ENCODE measurements around the gene USP33. TPM values are rescaled to one million over a fixed set of nuclear protein-coding genes. Genes with fewer than 3 reads are reported as not detected.
"Not testable (repeated sequence)": the region's sequence is repeated elsewhere in the genome, so short reads cannot be mapped to it uniquely, and the experiment has no call there.

The USP33 gene
- polyA plus RNA-seq, 2 of the 4 experiments (the other 2 are of a cell fraction): 22.9 to 49.5 TPM

- no peak for TF ChIP-seq JUN (IDR thresholded peaks at IDR 0.05)
- no peak for TF ChIP-seq ZFP36 (IDR thresholded peaks at IDR 0.05; ENCODE audit: borderline replicate concordance, partially characterized antibody)
- TF ChIP-seq EHMT2 (IDR thresholded peaks at IDR 0.05; ENCODE audit: low read depth): no peak
- no peak for TF ChIP-seq PBX3 (IDR thresholded peaks at IDR 0.05)
- no peak for TF ChIP-seq CTCF (IDR thresholded peaks at IDR 0.05)
- TF ChIP-seq ATOH8 (CRISPR knock-in tag; IDR thresholded peaks at IDR 0.05; ENCODE audit: low read depth): no peak
- no peak for TF ChIP-seq ZNF302 (CRISPR knock-in tag; IDR thresholded peaks at IDR 0.05)
- no peak for TF ChIP-seq RNF2 (IDR thresholded peaks at IDR 0.05; ENCODE audit: borderline replicate concordance, low read depth)
- TF ChIP-seq TFCP2L1 (CRISPR knock-in tag; IDR thresholded peaks at IDR 0.05): no peak
- TF ChIP-seq SMC3 (IDR thresholded peaks at IDR 0.05): no peak
- no peak for TF ChIP-seq RAD21 (conservative IDR thresholded peaks at IDR 0.05 in 1 of 2, IDR thresholded peaks at IDR 0.05 in 1 of 2)
- no peak for TF ChIP-seq FOSL2 (IDR thresholded peaks at IDR 0.05)
- TF ChIP-seq FOSL2 (CRISPR knock-in tag; IDR thresholded peaks at IDR 0.05): no peak
- no peak for TF ChIP-seq HOXB13 (CRISPR knock-in tag; IDR thresholded peaks at IDR 0.05; ENCODE audit: low read depth)
- no peak for TF ChIP-seq EP300 (IDR thresholded peaks at IDR 0.05)
- TF ChIP-seq RCOR1 (IDR thresholded peaks at IDR 0.05; ENCODE audit: low read depth, low read length): no peak
- TF ChIP-seq USF2 (IDR thresholded peaks at IDR 0.05): no peak
- TF ChIP-seq MAZ (IDR thresholded peaks at IDR 0.05; ENCODE audit: borderline replicate concordance, low read depth, low read length): no peak
- TF ChIP-seq FOSB (CRISPR knock-in tag; IDR thresholded peaks at IDR 0.05): no peak
- no peak for TF ChIP-seq TP53 (CRISPR knock-in tag; IDR thresholded peaks at IDR 0.05)
- WGBS (ENCODE audit: missing lambda C conversion rate): 78% methylated on average over 1 of the region's 1 CpG
- H3K4me3 ChIP-seq: no peak overlapping the region
- POLR2A ChIA-PET: no interaction called here
- DNase-seq (ENCODE audit: low read depth in 1 of 2, low spot score in 1 of 2) (no peak), ATAC-seq (no peak), FAIRE-seq (no peak)
- CTCF ChIA-PET: no interaction called here
- peaks cover 17% of the 10 kb centered on the region for H3K4me1 ChIP-seq
- no peak overlapping the region for H3K27ac ChIP-seq
- no peak overlapping the region; the same call in 2 of the 3 replicates for H3K4me2 ChIP-seq
- no peaks in the 10 kb centered on the region for H3K9me3 ChIP-seq
These were observed 3.4 kb downstream of the USP33 start for GRCh38 chr1:77756052-77756754.

- POLR2A ChIA-PET; H3K4me3 ChIP-seq; H3K4me2 ChIP-seq; ATAC-seq; CTCF ChIA-PET; DNase-seq (ENCODE audit: low read depth in 1 of 2, low spot score in 1 of 2); H3K9me3 ChIP-seq; H3K4me1 ChIP-seq; H3K27ac ChIP-seq; FAIRE-seq: not testable (repeated sequence)
- WGBS (ENCODE audit: missing lambda C conversion rate): 96% methylated on average over 4 of the region's 4 CpGs
These were observed 10.2 kb downstream of the USP33 start for GRCh38 chr1:77749489-77749888.
